HCT116 (cell line): ENCODE data around the gene DYNLT1. TPM values are rescaled to one million over a fixed set of nuclear protein-coding genes. Genes with fewer than 3 reads are reported as not detected.

ENCODE experiments used
- ATAC-seq: fragments of 200-7000 bp; cut with Tn5 transposase; 2 replicates; pipeline ENCODE4 v1.9.1; 2020; ENCODE audit warnings: mild to moderate bottlenecking, moderate library complexity
- BruUV-seq: library from RNA; stranded (reverse); fragments of 400-500 nt; replicated peaks from 2 replicates; lab custom pipeline; 2021; lab: Mats Ljungman, UMichigan
- CTCF ChIA-PET: fragments of 300-600 bp; sonication (Branson Sonifier 250); formaldehyde crosslinking; loops from one replicate; lab custom pipeline; 2021; ENCODE audit warnings: antibody characterized with exemption; lab: Charles Lee
- POLR2A ChIA-PET: fragments of 300-600, 350-600 bp; sonication (Branson Sonifier 250); formaldehyde crosslinking; loops from one replicate; lab custom pipeline; 2021; ENCODE audit warnings: antibody characterized with exemption; lab: Charles Lee
- RAD21 ChIA-PET, 2 experiments: fragments of 300-600 bp; sonication (Branson Sonifier 250); formaldehyde crosslinking; loops; one replicate each; lab custom pipeline; 2023; ENCODE audit warnings: low total read pairs in 2 of 2; ENCODE audit not compliant: uncharacterized antibody in 2 of 2, unreplicated experiment in 2 of 2, low non-redundant PET in 1 of 2; lab: Charles Lee
- DNase-seq: peaks from one replicate; pipeline ENCODE4 v3.0.0-alpha.2; 2010; ENCODE audit warnings: low read depth, low spot score
- H2AFZ ChIP-seq: fragments of 200-600 bp; shearing (Covaris generic), sonication (generic); 2 replicates; pipeline ENCODE4 v1.6.1; 2017; ENCODE audit warnings: low read depth, mixed run types, mixed read lengths, antibody characterized with exemption, low read length; ENCODE audit not compliant: poor library complexity, severe bottlenecking
- H3K27ac ChIP-seq: 2 replicates; pipeline ENCODE4 v1.5.1; 2012; ENCODE audit warnings: low read depth, low read length
- H3K27me3 ChIP-seq: fragments of 200-600 bp; sonication (generic); 2 replicates; pipeline ENCODE4 v1.6.1; 2016; ENCODE audit warnings: mixed run types, low read length, mixed read lengths; ENCODE audit not compliant: insufficient read depth
- H3K36me3 ChIP-seq, 2 experiments: fragments of 200-500 bp in 1 of 2; fragments of 200-600 bp in 1 of 2; sonication (Bioruptor generic) in 1 of 2; sonication (generic) in 1 of 2; 2 replicates each; pipeline versions ENCODE4 v1.5.1 to v1.6.1; 2014 to 2016; ENCODE audit warnings: low read length in 2 of 2, inconsistent platforms in 1 of 2, mixed read lengths in 1 of 2, mixed run types in 1 of 2; ENCODE audit not compliant: insufficient read depth in 2 of 2, control insufficient read depth in 1 of 2
- H3K4me1 ChIP-seq, 2 experiments: fragments of 200-600 bp in 1 of 2; sonication (generic) in 1 of 2; 2 replicates each; pipeline versions ENCODE4 v1.5.1 to v1.6.1; 2012 to 2017; ENCODE audit warnings: low read length in 2 of 2, inconsistent platforms in 1 of 2, mild to moderate bottlenecking in 1 of 2, mixed read lengths in 1 of 2, mixed run types in 1 of 2, moderate library complexity in 1 of 2; ENCODE audit not compliant: insufficient read depth in 2 of 2, control insufficient read depth in 1 of 2
- H3K4me2 ChIP-seq: fragments of 200-600 bp; sonication (generic); 2 replicates; pipeline ENCODE4 v1.6.1; 2017; ENCODE audit warnings: mixed run types, low read length, mixed read lengths
- H3K4me3 ChIP-seq, 2 experiments: fragments of 200-600 bp in 1 of 2; sonication (generic) in 1 of 2; replicated peaks in 1 of 2; 2 replicates each; pipeline ENCODE4 v1.5.1; 2011 to 2016; ENCODE audit warnings: low read length in 2 of 2, control low read depth in 1 of 2, low read depth in 1 of 2, mild to moderate bottlenecking in 1 of 2, mixed read lengths in 1 of 2, mixed run types in 1 of 2
- H3K79me2 ChIP-seq: fragments of 200-600 bp; sonication (generic); 2 replicates; pipeline ENCODE4 v1.6.1; 2017; ENCODE audit warnings: mild to moderate bottlenecking, mixed run types, low read length, moderate library complexity, mixed read lengths; ENCODE audit not compliant: insufficient read depth
- H3K9ac ChIP-seq: fragments of 200-600 bp; sonication (generic); 2 replicates; pipeline ENCODE4 v1.6.1; 2016; ENCODE audit warnings: low read length, mixed read lengths
- H3K9me2 ChIP-seq: fragments of 200-600 bp; sonication (generic), shearing (Covaris generic); 2 replicates; pipeline ENCODE4 v1.6.1; 2017; ENCODE audit warnings: mixed run types, mild to moderate bottlenecking, moderate library complexity; ENCODE audit not compliant: insufficient read depth
- H3K9me3 ChIP-seq, 2 experiments: fragments of 200-500 bp in 1 of 2; fragments of 200-600 bp in 1 of 2; sonication (Bioruptor generic) in 1 of 2; sonication (generic) in 1 of 2; 2 replicates each; pipeline ENCODE4 v1.6.1; 2014 to 2017; ENCODE audit warnings: low read length in 2 of 2, mixed read lengths in 2 of 2, inconsistent platforms in 1 of 2, low read depth in 1 of 2, mild to moderate bottlenecking in 1 of 2, mixed run types in 1 of 2, moderate library complexity in 1 of 2; ENCODE audit not compliant: control insufficient read depth in 1 of 2, insufficient read depth in 1 of 2
- H4K20me1 ChIP-seq: fragments of 200-600 bp; sonication (generic), shearing (Covaris generic); 2 replicates; pipeline ENCODE4 v1.6.1; 2017; ENCODE audit warnings: mixed run types, mild to moderate bottlenecking, moderate library complexity; ENCODE audit not compliant: insufficient read depth
- CBX3 ChIP-seq: IDR thresholded peaks from 2 replicates; pipeline ENCODE4 v1.6.1; 2012; ENCODE audit warnings: low read depth
- CEBPB ChIP-seq: IDR thresholded peaks from 2 replicates; pipeline ENCODE4 v1.6.1; 2012; ENCODE audit warnings: low read depth
- ELF1 ChIP-seq: IDR thresholded peaks from 2 replicates; pipeline ENCODE4 v1.6.1; 2012; ENCODE audit warnings: low read depth, borderline replicate concordance
- EZH2phosphoT487 ChIP-seq: fragments of 200-600 bp; IDR thresholded peaks from 2 replicates; pipeline ENCODE4 v1.6.1; 2018; ENCODE audit warnings: antibody characterized with exemption, borderline replicate concordance
- FOSL1 ChIP-seq: IDR thresholded peaks from 2 replicates; pipeline ENCODE4 v1.6.1; 2012; ENCODE audit warnings: low read depth
- JUND ChIP-seq: IDR thresholded peaks from 2 replicates; pipeline ENCODE4 v1.6.1; 2012
- POLR2A ChIP-seq: IDR thresholded peaks from 2 replicates; pipeline ENCODE4 v1.7.0; 2011; ENCODE audit warnings: borderline replicate concordance; ENCODE audit not compliant: insufficient read depth, insufficient read length; ENCODE audit errors: extremely low read depth
- POLR2AphosphoS5 ChIP-seq: IDR thresholded peaks from 2 replicates; pipeline ENCODE4 v1.6.1; 2011; ENCODE audit warnings: mild to moderate bottlenecking, low read depth, low read length, moderate library complexity
- REST ChIP-seq: IDR thresholded peaks from 2 replicates; pipeline ENCODE4 v1.6.1; 2012; ENCODE audit warnings: low read depth
- TCF7L2 ChIP-seq: IDR thresholded peaks from 2 replicates; pipeline ENCODE4 v1.7.0; 2011; ENCODE audit warnings: borderline replicate concordance, inconsistent platforms; ENCODE audit not compliant: insufficient read depth, insufficient read length; ENCODE audit errors: extremely low read depth
- YY1 ChIP-seq: IDR thresholded peaks from 2 replicates; pipeline ENCODE4 v1.6.1; 2011; ENCODE audit warnings: low read length, low read depth, moderate library complexity, mild to moderate bottlenecking; ENCODE audit not compliant: insufficient replicate concordance; ENCODE audit errors: extremely low read depth
- ZNF274 ChIP-seq: fragments of 200-500 bp; sonication (Bioruptor generic); IDR thresholded peaks from 2 replicates; pipeline ENCODE4 v1.6.1; 2014; ENCODE audit warnings: mild to moderate bottlenecking, low read depth, low read length, inconsistent platforms
- intact Hi-C: fragments of 100-400 bp; cut with micrococcal nuclease; formaldehyde crosslinking; loops from 2 replicates; pipeline ENCODE4 v1.10.0; 2022
- total RNA-seq: library from RNA; stranded (reverse); gene quantifications from one replicate; pipeline ENCODE4 v1.2.1, GENCODE V29; 2021; ENCODE audit not compliant: unreplicated experiment
- TF ChIP-seq, protein P1 (sequence below), 3 experiments: fragments of 200-600 bp in 1 of 3; sonication (generic) in 1 of 3; IDR thresholded peaks in 2 of 3; conservative IDR thresholded peaks in 1 of 3; 2 replicates each; pipeline ENCODE4 v1.5.1; 2012 to 2017; ENCODE audit warnings: low read depth in 2 of 3, low read length in 2 of 3, antibody characterized with exemption in 1 of 3, borderline replicate concordance in 1 of 3, control low read depth in 1 of 3, mild to moderate bottlenecking in 1 of 3, mixed read lengths in 1 of 3, mixed run types in 1 of 3, moderate library complexity in 1 of 3; ENCODE audit not compliant: insufficient read depth in 1 of 3
- TF ChIP-seq, protein P2 (sequence below): IDR thresholded peaks from 2 replicates; pipeline ENCODE4 v1.6.1; 2012
- TF ChIP-seq, protein P3 (sequence below): IDR thresholded peaks from 2 replicates; pipeline ENCODE4 v1.6.1; 2012

DYNLT1 gene
- total RNA-seq, 1 experiment from 2014 or later = 239 TPM

- no peak overlapping the region for H3K9ac ChIP-seq
- TF ChIP-seq CEBPB (no peak), JUND (no peak), ELF1 (no peak), TCF7L2 (no peak), FOSL1 (no peak), REST (no peak), YY1 (no peak), CBX3 (no peak), EZH2phosphoT487 (no peak), ZNF274 (no peak), POLR2AphosphoS5 (no peak), POLR2A (no peak)
- TF ChIP-seq, protein P1, sequence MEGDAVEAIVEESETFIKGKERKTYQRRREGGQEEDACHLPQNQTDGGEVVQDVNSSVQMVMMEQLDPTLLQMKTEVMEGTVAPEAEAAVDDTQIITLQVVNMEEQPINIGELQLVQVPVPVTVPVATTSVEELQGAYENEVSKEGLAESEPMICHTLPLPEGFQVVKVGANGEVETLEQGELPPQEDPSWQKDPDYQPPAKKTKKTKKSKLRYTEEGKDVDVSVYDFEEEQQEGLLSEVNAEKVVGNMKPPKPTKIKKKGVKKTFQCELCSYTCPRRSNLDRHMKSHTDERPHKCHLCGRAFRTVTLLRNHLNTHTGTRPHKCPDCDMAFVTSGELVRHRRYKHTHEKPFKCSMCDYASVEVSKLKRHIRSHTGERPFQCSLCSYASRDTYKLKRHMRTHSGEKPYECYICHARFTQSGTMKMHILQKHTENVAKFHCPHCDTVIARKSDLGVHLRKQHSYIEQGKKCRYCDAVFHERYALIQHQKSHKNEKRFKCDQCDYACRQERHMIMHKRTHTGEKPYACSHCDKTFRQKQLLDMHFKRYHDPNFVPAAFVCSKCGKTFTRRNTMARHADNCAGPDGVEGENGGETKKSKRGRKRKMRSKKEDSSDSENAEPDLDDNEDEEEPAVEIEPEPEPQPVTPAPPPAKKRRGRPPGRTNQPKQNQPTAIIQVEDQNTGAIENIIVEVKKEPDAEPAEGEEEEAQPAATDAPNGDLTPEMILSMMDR (IDR thresholded peaks at IDR 0.05 in 2 of 3, conservative IDR thresholded peaks at IDR 0.05 in 1 of 3; ENCODE audit: borderline replicate concordance in 1 of 3, insufficient read depth in 1 of 3, low read depth in 2 of 3, low read length in 2 of 3) = no peak
- TF ChIP-seq, protein P2, sequence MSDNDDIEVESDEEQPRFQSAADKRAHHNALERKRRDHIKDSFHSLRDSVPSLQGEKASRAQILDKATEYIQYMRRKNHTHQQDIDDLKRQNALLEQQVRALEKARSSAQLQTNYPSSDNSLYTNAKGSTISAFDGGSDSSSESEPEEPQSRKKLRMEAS = no peak
- TF ChIP-seq, protein P3, sequence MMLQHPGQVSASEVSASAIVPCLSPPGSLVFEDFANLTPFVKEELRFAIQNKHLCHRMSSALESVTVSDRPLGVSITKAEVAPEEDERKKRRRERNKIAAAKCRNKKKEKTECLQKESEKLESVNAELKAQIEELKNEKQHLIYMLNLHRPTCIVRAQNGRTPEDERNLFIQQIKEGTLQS = no peak
- ChIA-PET CTCF (interaction anchor here (5.7 kb wide), 1 partner anchor 387 kb away, joined by 38 read pairs; no protein-coding TSS in a partner anchor), RAD21 (no interaction called here), POLR2A (no interaction called here)
- no peak overlapping the region for H3K4me3 ChIP-seq
- no peaks in the 10 kb centered on the region for H3K9me2 ChIP-seq
- H2AFZ ChIP-seq = no peak overlapping the region
- no peaks in the 10 kb centered on the region for H3K9me3 ChIP-seq
- ATAC-seq (no peak), DNase-seq (no peak)
- no peaks in the 10 kb centered on the region; the same call in 1 of the 2 replicates for H4K20me1 ChIP-seq
- peaks cover 27 to 59% of the 10 kb centered on the region in 2 experiments for H3K36me3 ChIP-seq
- intact Hi-C loops = no loop called here
- peaks cover 35% of the 10 kb centered on the region for H3K79me2 ChIP-seq
- no peak overlapping the region for H3K4me2 ChIP-seq
- no TSS peak for BruUV-seq
- H3K4me1 ChIP-seq = peaks cover 0 to 5% of the 10 kb centered on the region in 2 experiments; a peak in 1 of 4 replicates
- H3K27ac ChIP-seq = no peak overlapping the region
- H3K27me3 ChIP-seq = no peaks in the 10 kb centered on the region
Measured at GRCh38 chr6:158607411-158608170, 37.0 kb downstream of the DYNLT1 start.
